SK-N-SH (cell line): ENCODE results near the gene RBM10. TPM values are rescaled to one million over a fixed set of nuclear protein-coding genes. Genes with fewer than 3 reads are reported as not detected.

Experiments
- CTCF ChIA-PET: fragments of 300-600, 350-600 bp; formaldehyde crosslinking; extraction: SDS; loops from one replicate; lab custom pipeline; 2021; lab: Yijun Ruan, JAX
- POLR2A ChIA-PET: fragments of 350-600 bp; sonication (Branson Sonifier 250); formaldehyde crosslinking; extraction: SDS; loops from one replicate; lab custom pipeline; 2020; ENCODE audit warnings: antibody characterized with exemption, inconsistent platforms; lab: Yijun Ruan, JAX
- DNase-seq: peaks from one replicate; pipeline ENCODE4 v3.0.0; 2012
- H2AFZ ChIP-seq: fragments of 200-600 bp; sonication (generic); 2 replicates; pipeline ENCODE4 v1.8.1; 2016; ENCODE audit warnings: antibody characterized with exemption, mild to moderate bottlenecking, low read depth
- H3F3A ChIP-seq: fragments of 200-600 bp; sonication (generic); replicated peaks from 2 replicates; pipeline ENCODE3; 2016; ENCODE audit warnings: antibody characterized with exemption, mild to moderate bottlenecking; ENCODE audit not compliant: insufficient read depth
- H3K27ac ChIP-seq, 2 experiments: fragments of 200-500 bp in 1 of 2; fragments of 200-600 bp in 1 of 2; sonication (Bioruptor generic) in 1 of 2; sonication (generic), shearing (Covaris generic) in 1 of 2; 2 replicates each; pipeline versions ENCODE4 v1.5.1 to v1.6.1; 2014 to 2016; ENCODE audit warnings: low read depth in 2 of 2, inconsistent platforms in 1 of 2, low read length in 1 of 2, mild to moderate bottlenecking in 1 of 2, mixed read lengths in 1 of 2
- H3K27me3 ChIP-seq: fragments of 200-600 bp; sonication (generic), shearing (Covaris generic); 2 replicates; pipeline ENCODE4 v1.6.1; 2016; ENCODE audit warnings: mixed run types; ENCODE audit not compliant: insufficient read depth
- H3K36me3 ChIP-seq, 2 experiments: fragments of 200-500 bp in 1 of 2; fragments of 200-600 bp in 1 of 2; sonication (Bioruptor generic) in 1 of 2; sonication (generic) in 1 of 2; replicated peaks in 1 of 2; 2 replicates each; pipeline versions ENCODE3 to v1.5.1; 2014 to 2016; ENCODE audit warnings: low read length in 1 of 2, mild to moderate bottlenecking in 1 of 2; ENCODE audit not compliant: insufficient read depth in 2 of 2, control insufficient read depth in 1 of 2
- H3K4me1 ChIP-seq, 2 experiments: fragments of 200-500 bp in 1 of 2; fragments of 200-600 bp in 1 of 2; sonication (Bioruptor generic) in 1 of 2; sonication (generic), shearing (Covaris generic) in 1 of 2; 2 replicates each; pipeline versions ENCODE4 v1.5.1 to v1.6.1; 2014 to 2016; ENCODE audit warnings: low read depth in 1 of 2, low read length in 1 of 2, mixed run types in 1 of 2; ENCODE audit not compliant: insufficient read depth in 2 of 2, control insufficient read depth in 1 of 2
- H3K4me2 ChIP-seq: fragments of 200-600 bp; sonication (generic), shearing (Covaris generic); 2 replicates; pipeline ENCODE4 v1.6.1; 2017; ENCODE audit warnings: mixed run types
- H3K4me3 ChIP-seq, 2 experiments: fragments of 200-500 bp in 1 of 2; fragments of 200-600 bp in 1 of 2; sonication (Bioruptor generic) in 1 of 2; sonication (generic), shearing (Covaris generic) in 1 of 2; 2 replicates each; pipeline versions ENCODE4 v1.5.1 to v1.8.1; 2014 to 2016; ENCODE audit warnings: low read depth in 2 of 2, inconsistent platforms in 1 of 2, low read length in 1 of 2, mild to moderate bottlenecking in 1 of 2, mixed read lengths in 1 of 2, moderate library complexity in 1 of 2
- H3K79me2 ChIP-seq: fragments of 200-600 bp; sonication (generic); 2 replicates; pipeline ENCODE4 v1.8.1; 2017; ENCODE audit warnings: mild to moderate bottlenecking; ENCODE audit not compliant: insufficient read depth
- H3K9ac ChIP-seq: fragments of 200-600 bp; sonication (generic); 2 replicates; pipeline ENCODE4 v1.6.1; 2017; ENCODE audit warnings: mixed run types
- H3K9me2 ChIP-seq: fragments of 200-600 bp; sonication (generic); 2 replicates; pipeline ENCODE4 v1.6.1; 2017; ENCODE audit warnings: mixed run types
- H3K9me3 ChIP-seq: fragments of 200-600 bp; sonication (generic); 2 replicates; pipeline ENCODE4 v1.6.1; 2017; ENCODE audit warnings: mixed run types, mild to moderate bottlenecking, moderate library complexity
- H4K20me1 ChIP-seq: fragments of 200-600 bp; sonication (generic); 2 replicates; pipeline ENCODE4 v1.6.1; 2017; ENCODE audit warnings: mild to moderate bottlenecking, mixed run types; ENCODE audit not compliant: insufficient read depth
- EZH2phosphoT487 ChIP-seq: fragments of 200-600 bp; sonication (generic); IDR thresholded peaks from 2 replicates; pipeline ENCODE4 v1.6.1; 2017; ENCODE audit warnings: low read depth, mixed run types, mild to moderate bottlenecking, antibody characterized with exemption, moderate library complexity, borderline replicate concordance
- FOXJ3 ChIP-seq: sonication (generic); formaldehyde crosslinking; IDR thresholded peaks from 2 replicates; pipeline ENCODE4 v1.5.1; 2020; ENCODE audit warnings: mild to moderate bottlenecking, missing genetic modification reagents
- GATA2 ChIP-seq: sonication (generic); formaldehyde crosslinking; IDR thresholded peaks from 2 replicates; pipeline ENCODE4 v1.5.0; 2020; ENCODE audit warnings: mild to moderate bottlenecking, missing genetic modification reagents
- MXI1 ChIP-seq: IDR thresholded peaks from 2 replicates; pipeline ENCODE4 v1.6.1; 2012; ENCODE audit warnings: mild to moderate bottlenecking, low read depth, low read length, improper control_type of control experiment
- NFIC ChIP-seq: IDR thresholded peaks from 2 replicates; pipeline ENCODE4 v1.4.0; 2012; ENCODE audit warnings: borderline replicate concordance
- POLR2AphosphoS5 ChIP-seq: IDR thresholded peaks from 2 replicates; pipeline ENCODE4 v1.6.1; 2012; ENCODE audit warnings: low read depth, low read length
- RCOR1 ChIP-seq: fragments of 150-350 bp; IDR thresholded peaks from 2 replicates; pipeline ENCODE4 v1.6.1; 2017; ENCODE audit warnings: antibody characterized with exemption, low read length
- RFX5 ChIP-seq: IDR thresholded peaks from 2 replicates; pipeline ENCODE4 v1.6.1; 2012; ENCODE audit warnings: mild to moderate bottlenecking, improper control_type of control experiment, low read length
- RXRA ChIP-seq: IDR thresholded peaks from 2 replicates; pipeline ENCODE4 v1.4.0; 2012; ENCODE audit warnings: low read depth, mild to moderate bottlenecking, borderline replicate concordance
- SIN3A ChIP-seq: IDR thresholded peaks from 2 replicates; pipeline ENCODE4 v1.6.1; 2012; ENCODE audit warnings: low read depth, mild to moderate bottlenecking, low read length, moderate library complexity, borderline replicate concordance
- SMC3 ChIP-seq: IDR thresholded peaks from 2 replicates; pipeline ENCODE4 v1.6.1; 2012; ENCODE audit warnings: low read depth, low read length, improper control_type of control experiment
- TCF12 ChIP-seq: IDR thresholded peaks from 2 replicates; pipeline ENCODE4 v1.4.0; 2012
- TEAD4 ChIP-seq: IDR thresholded peaks from 2 replicates; pipeline ENCODE4 v1.4.0; 2012; ENCODE audit warnings: mild to moderate bottlenecking, borderline replicate concordance; ENCODE audit not compliant: insufficient read depth
- WGBS: methylation state at CpG from one replicate; pipeline ENCODE4 v1.1.6; 2017; ENCODE audit warnings: low lambda C conversion rate; 5-methylcytosine and 5-hydroxymethylcytosine counted together
- polyA plus RNA-seq, 3 experiments: library from polyadenylated mRNA; depleted of rRNA; stranded (reverse); fragments of >200 nt; gene quantifications; 2 replicates each; pipeline ENCODE4 v1.2.3, GENCODE V29; 2012
- TF ChIP-seq, protein P1 (sequence below): fragments of 150-350 bp; IDR thresholded peaks from 2 replicates; pipeline ENCODE4 v1.6.1; 2016; ENCODE audit warnings: mild to moderate bottlenecking, low read depth, low read length
- TF ChIP-seq, protein P2 (sequence below): IDR thresholded peaks from 2 replicates; pipeline ENCODE4 v1.4.0; 2012; ENCODE audit warnings: low read depth, borderline replicate concordance
- TF ChIP-seq, protein P3 (sequence below): IDR thresholded peaks from 2 replicates; pipeline ENCODE4 v1.4.0; 2012; ENCODE audit warnings: low read depth
- TF ChIP-seq, protein P4 (sequence below): IDR thresholded peaks from 2 replicates; pipeline ENCODE4 v1.4.0; 2012; ENCODE audit warnings: low read depth, borderline replicate concordance

Gene RBM10
- polyA plus RNA-seq, 1 of the 3 experiments (the other 2 are of a cell fraction), result 34.4 TPM

DNA sequence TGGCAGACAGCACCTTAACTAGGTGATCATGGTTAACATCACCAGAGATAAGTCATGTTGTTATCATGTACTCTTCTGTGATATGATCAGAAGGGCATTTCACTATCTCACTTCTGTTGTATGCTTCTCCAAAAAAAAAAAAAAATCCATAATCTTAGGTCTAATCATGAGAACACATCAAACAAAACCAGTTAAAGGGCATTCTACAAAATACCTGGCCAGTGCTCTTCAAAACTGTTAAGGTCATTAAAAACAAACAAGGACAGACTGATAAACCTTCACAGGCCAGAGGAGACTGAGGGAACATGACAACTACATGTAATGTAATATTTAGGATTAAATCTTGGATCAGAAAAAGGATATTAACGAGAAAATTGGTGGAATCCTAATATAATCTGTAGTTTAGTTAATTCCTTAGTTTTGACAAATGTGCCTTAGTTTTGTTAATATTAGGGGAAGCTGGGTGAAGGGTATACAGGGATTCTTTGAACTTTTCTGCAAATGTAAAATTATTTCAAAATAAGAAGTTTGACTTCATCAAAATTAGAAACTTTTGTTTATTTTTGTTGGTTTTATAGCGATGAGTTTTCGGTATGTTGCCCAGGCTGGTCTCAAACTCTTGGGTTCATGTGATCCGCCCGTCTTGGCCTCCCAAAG, 18.0 kb downstream of the RBM10 start (continued):
- no peak for TF ChIP-seq TEAD4

DNA sequence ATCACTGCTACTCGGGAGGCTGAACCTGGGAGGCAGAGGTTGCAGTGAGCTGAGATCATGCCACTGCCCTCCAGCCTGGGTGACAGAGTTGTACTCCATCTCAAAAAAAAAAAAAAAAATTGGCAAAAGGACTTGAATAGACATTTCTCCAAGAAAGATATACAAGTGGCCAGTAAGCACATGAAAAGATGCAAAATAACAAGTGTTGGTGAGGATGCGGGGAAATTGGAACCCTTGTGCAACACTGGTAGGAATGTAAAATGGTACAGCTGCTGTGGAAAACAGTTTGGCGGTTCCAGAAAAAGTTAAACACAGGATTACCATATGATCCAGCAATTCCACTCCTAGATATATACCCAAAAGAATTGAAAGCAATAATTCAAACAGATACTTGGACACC, 19.4 kb downstream of the RBM10 start:
- no peak overlapping the region for H3K9ac ChIP-seq
- H4K20me1 ChIP-seq, result no peaks in the 10 kb centered on the region; the same call in 1 of the 2 replicates
- no peaks in the 10 kb centered on the region for H3K9me2 ChIP-seq
- peaks cover 13% of the 10 kb centered on the region; the same call in 1 of the 2 replicates for H3K27me3 ChIP-seq
- H3K4me2 ChIP-seq, result no peak overlapping the region
- no peaks in the 10 kb centered on the region for H3K9me3 ChIP-seq
- no peak for DNase-seq
- H3K79me2 ChIP-seq, result peaks cover 65% of the 10 kb centered on the region
- H3F3A ChIP-seq, result peaks cover 2% of the 10 kb centered on the region
- no peaks in the 10 kb centered on the region for H3K36me3 ChIP-seq
- no peak overlapping the region for H2AFZ ChIP-seq
- H3K27ac ChIP-seq, result no peak overlapping the region
- no peaks in the 10 kb centered on the region for H3K4me1 ChIP-seq
- no peak for TF ChIP-seq TCF12
- no peak for TF ChIP-seq SMC3
- TF ChIP-seq EZH2phosphoT487, result no peak
- no peak for TF ChIP-seq RCOR1
- no peak for TF ChIP-seq MXI1
- TF ChIP-seq, protein P1, sequence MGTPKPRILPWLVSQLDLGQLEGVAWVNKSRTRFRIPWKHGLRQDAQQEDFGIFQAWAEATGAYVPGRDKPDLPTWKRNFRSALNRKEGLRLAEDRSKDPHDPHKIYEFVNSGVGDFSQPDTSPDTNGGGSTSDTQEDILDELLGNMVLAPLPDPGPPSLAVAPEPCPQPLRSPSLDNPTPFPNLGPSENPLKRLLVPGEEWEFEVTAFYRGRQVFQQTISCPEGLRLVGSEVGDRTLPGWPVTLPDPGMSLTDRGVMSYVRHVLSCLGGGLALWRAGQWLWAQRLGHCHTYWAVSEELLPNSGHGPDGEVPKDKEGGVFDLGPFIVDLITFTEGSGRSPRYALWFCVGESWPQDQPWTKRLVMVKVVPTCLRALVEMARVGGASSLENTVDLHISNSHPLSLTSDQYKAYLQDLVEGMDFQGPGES, result no peak
- TF ChIP-seq, protein P2, sequence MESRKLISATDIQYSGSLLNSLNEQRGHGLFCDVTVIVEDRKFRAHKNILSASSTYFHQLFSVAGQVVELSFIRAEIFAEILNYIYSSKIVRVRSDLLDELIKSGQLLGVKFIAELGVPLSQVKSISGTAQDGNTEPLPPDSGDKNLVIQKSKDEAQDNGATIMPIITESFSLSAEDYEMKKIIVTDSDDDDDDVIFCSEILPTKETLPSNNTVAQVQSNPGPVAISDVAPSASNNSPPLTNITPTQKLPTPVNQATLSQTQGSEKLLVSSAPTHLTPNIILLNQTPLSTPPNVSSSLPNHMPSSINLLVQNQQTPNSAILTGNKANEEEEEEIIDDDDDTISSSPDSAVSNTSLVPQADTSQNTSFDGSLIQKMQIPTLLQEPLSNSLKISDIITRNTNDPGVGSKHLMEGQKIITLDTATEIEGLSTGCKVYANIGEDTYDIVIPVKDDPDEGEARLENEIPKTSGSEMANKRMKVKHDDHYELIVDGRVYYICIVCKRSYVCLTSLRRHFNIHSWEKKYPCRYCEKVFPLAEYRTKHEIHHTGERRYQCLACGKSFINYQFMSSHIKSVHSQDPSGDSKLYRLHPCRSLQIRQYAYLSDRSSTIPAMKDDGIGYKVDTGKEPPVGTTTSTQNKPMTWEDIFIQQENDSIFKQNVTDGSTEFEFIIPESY, result no peak
- WGBS, result 61% methylated on average over 3 of the region's 3 CpGs
- ChIA-PET POLR2A (no interaction called here), CTCF (no interaction called here)
- H3K4me3 ChIP-seq, result no peak overlapping the region

DNA sequence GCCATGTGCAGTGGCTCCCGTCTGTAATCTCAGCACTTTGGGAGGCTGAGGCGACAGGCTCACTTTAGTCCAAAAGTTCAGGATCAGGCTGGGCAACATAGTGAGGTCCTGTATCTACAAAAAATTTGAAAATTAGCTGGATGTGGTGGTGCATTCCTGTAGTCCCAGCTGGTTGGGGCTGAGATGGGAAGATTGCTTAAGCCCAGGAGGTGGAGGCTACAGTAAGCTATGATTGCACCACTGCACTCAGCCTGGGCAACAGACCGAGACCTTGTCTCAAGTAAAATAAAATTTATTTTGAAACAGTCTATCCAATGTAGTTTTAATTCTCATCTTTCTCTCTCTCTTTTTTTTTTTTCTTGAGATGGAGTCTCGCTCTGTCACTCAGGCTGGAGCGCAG, 21.1 kb downstream of the RBM10 start:
- H2AFZ ChIP-seq, result no peak overlapping the region
- CTCF ChIA-PET, result no interaction called here
- no peak overlapping the region for H3K9ac ChIP-seq
- H3K4me3 ChIP-seq, result no peak overlapping the region
- peaks cover 0 to 1% of the 10 kb centered on the region in 2 experiments for H3K36me3 ChIP-seq
- WGBS, result 69% methylated on average over 5 of the region's 5 CpGs
- H4K20me1 ChIP-seq, result no peaks in the 10 kb centered on the region
- no peaks in the 10 kb centered on the region for H3K4me1 ChIP-seq
- no peaks in the 10 kb centered on the region for H3K9me2 ChIP-seq
- no peaks in the 10 kb centered on the region for H3K9me3 ChIP-seq
- peaks cover 15% of the 10 kb centered on the region; the same call in 1 of the 2 replicates for H3K27me3 ChIP-seq
- no peaks in the 10 kb centered on the region for H3F3A ChIP-seq
- H3K27ac ChIP-seq, result no peak overlapping the region
- POLR2A ChIA-PET, result interaction anchor here (0.9 kb wide), 1 partner anchor 22 kb away, joined by 3 read pairs; the partner anchor contains the start of genes NDUFB11 and RBM10
- H3K4me2 ChIP-seq, result no peak overlapping the region
- no peak for DNase-seq
- H3K79me2 ChIP-seq, result peaks cover 50% of the 10 kb centered on the region
- TF ChIP-seq GATA2 (no peak), SIN3A (no peak), FOXJ3 (no peak), POLR2AphosphoS5 (no peak), RXRA (no peak), RFX5 (no peak), NFIC (no peak)
- TF ChIP-seq, protein P3, sequence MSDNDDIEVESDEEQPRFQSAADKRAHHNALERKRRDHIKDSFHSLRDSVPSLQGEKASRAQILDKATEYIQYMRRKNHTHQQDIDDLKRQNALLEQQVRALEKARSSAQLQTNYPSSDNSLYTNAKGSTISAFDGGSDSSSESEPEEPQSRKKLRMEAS, result no peak
- TF ChIP-seq, protein P4, sequence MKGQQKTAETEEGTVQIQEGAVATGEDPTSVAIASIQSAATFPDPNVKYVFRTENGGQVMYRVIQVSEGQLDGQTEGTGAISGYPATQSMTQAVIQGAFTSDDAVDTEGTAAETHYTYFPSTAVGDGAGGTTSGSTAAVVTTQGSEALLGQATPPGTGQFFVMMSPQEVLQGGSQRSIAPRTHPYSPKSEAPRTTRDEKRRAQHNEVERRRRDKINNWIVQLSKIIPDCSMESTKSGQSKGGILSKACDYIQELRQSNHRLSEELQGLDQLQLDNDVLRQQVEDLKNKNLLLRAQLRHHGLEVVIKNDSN, result no peak
- TF ChIP-seq, protein P2, result no peak
- TF ChIP-seq, protein P1, result no peak
